H1 (cell line): ENCODE measurements around the gene FRMD3.

Experiments
- CREB1 ChIP-seq: IDR thresholded peaks from 2 replicates; pipeline ENCODE4 v1.6.1; 2012; ENCODE audit warnings: inconsistent platforms
- CTCF ChIP-seq, 3 experiments: IDR thresholded peaks; 1 replicate in 2 of 3; 2 replicates in 1 of 3; pipeline versions ENCODE4 v1.5.1 to v1.6.1; 2011; ENCODE audit warnings: low read length in 3 of 3, mild to moderate bottlenecking in 3 of 3, inconsistent platforms in 2 of 3, low read depth in 1 of 3, moderate library complexity in 1 of 3; ENCODE audit not compliant: insufficient read depth in 1 of 3; ENCODE audit errors: control extremely low read depth in 1 of 3
- EZH2 ChIP-seq: fragments of 200-600 bp; sonication (generic); IDR thresholded peaks from 2 replicates; pipeline ENCODE4 v1.7.1; 2012; ENCODE audit warnings: low read depth, mild to moderate bottlenecking, moderate library complexity, low read length, inconsistent platforms; ENCODE audit not compliant: severe bottlenecking
- HDAC2 ChIP-seq, 2 experiments: fragments of 300-600 bp in 1 of 2; sonication (generic) in 1 of 2; IDR thresholded peaks; 2 replicates each; pipeline ENCODE4 v1.6.1; 2011 to 2012; ENCODE audit warnings: low read depth in 2 of 2, low read length in 2 of 2, mild to moderate bottlenecking in 2 of 2, moderate library complexity in 2 of 2, borderline replicate concordance in 1 of 2, inconsistent platforms in 1 of 2
- KDM5A ChIP-seq: fragments of 200-600 bp; IDR thresholded peaks from 2 replicates; pipeline ENCODE4 v1.7.1; 2012; ENCODE audit warnings: mild to moderate bottlenecking, low read length, inconsistent platforms, mixed read lengths
- MAFK ChIP-seq: IDR thresholded peaks from 2 replicates; pipeline ENCODE4 v1.6.1; 2012; ENCODE audit warnings: low read depth, mild to moderate bottlenecking, improper control_type of control experiment, low read length
- POLR2AphosphoS5 ChIP-seq: IDR thresholded peaks from 2 replicates; pipeline ENCODE4 v1.6.1; 2011; ENCODE audit warnings: low read depth, low read length
- TF ChIP-seq, protein P1 (sequence below): IDR thresholded peaks from 2 replicates; pipeline ENCODE4 v1.6.1; 2011; ENCODE audit warnings: low read depth, mild to moderate bottlenecking, low read length; ENCODE audit not compliant: insufficient read depth
- TF ChIP-seq, protein P2 (sequence below): IDR thresholded peaks from 2 replicates; pipeline ENCODE4 v1.6.1; 2012; ENCODE audit warnings: inconsistent platforms

GRCh38 chr9:83424831-83425230, 113.4 kb downstream of the FRMD3 start:
- TF ChIP-seq, protein P1, sequence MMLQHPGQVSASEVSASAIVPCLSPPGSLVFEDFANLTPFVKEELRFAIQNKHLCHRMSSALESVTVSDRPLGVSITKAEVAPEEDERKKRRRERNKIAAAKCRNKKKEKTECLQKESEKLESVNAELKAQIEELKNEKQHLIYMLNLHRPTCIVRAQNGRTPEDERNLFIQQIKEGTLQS: no peak
- TF ChIP-seq KDM5A: no peak
- TF ChIP-seq CTCF (IDR thresholded peaks at IDR 0.05; ENCODE audit: control extremely low read depth in 1 of 3, insufficient read depth in 1 of 3, low read depth in 1 of 3, low read length in 3 of 3): no peak
- no peak for TF ChIP-seq CREB1
- no peak for TF ChIP-seq EZH2
- no peak for TF ChIP-seq MAFK
- TF ChIP-seq POLR2AphosphoS5: no peak
- TF ChIP-seq HDAC2 (IDR thresholded peaks at IDR 0.05; ENCODE audit: borderline replicate concordance in 1 of 2, low read depth in 2 of 2, low read length in 2 of 2): no peak
- TF ChIP-seq, protein P2, sequence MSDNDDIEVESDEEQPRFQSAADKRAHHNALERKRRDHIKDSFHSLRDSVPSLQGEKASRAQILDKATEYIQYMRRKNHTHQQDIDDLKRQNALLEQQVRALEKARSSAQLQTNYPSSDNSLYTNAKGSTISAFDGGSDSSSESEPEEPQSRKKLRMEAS: no peak
